DMS 273 (cell line): ENCODE results near the gene MAZ.
"Not testable (repeated sequence)": the region's sequence is repeated elsewhere in the genome, so short reads cannot be mapped to it uniquely, and the experiment has no call there.

Source experiments
- DNase-seq: peaks from one replicate; lab custom pipeline; 2025; ENCODE audit not compliant: unreplicated experiment; lab: John Stamatoyannopoulos, UW

The MAZ gene

DNA sequence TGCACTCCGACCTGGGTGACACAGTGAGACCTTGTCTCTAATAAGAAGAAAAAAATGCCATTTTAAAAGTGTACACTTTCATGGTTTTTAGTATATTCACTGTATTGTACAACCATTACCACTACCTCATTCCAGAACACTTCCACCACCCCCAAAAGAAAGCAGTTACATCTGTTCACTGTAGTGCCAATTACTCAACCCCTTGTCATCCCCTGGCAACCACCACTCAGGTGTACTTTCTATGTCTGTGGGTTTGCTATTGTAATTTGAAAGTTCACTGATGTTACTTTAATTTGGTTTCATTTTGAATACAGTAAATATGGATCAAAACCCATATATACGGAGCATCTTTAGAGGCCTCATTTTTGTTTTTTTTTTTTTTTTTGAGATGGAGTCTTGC is 22.2 kb upstream of the MAZ start:
- DNase-seq, result no peak

- DNase-seq, result no peak
Observed at GRCh38 chr16:29784901-29785500, 21.3 kb upstream of the MAZ start.

DNA sequence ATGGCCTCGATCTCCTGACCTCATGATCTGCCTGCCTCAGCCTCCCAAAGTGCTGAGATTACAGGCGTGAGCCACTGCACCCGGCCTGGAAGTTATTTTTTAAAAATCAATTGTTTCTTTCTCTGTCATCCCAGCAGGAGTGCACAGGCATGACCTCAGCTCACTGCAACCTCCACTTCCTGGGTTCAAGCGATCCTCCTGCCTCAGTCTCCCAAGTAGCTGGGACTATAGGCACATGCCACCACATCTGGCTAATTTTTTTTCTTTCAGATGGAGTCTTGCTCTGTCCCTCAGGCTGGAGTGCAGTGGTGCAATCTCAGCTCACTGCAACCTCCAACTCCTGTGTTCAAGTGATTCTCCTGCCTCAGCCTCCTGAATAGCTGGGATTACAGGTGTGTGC is 19.2 kb upstream of the MAZ start:
- DNase-seq, result not testable (repeated sequence)

GRCh38 chr16:29789775-29790182 is 16.6 kb upstream of the MAZ start:
- no peak for DNase-seq

GRCh38 chr16:29790183-29790948 is 16.0 kb upstream of the MAZ start, which contains the start of gene KIF22:
KIF22 (plus strand) TSS chr16:29790751; CDS start chr16:29790760, 9 bp downstream.
- peak; percentile 100 for DNase-seq

- peak; percentile 57 for DNase-seq
Observed at GRCh38 chr16:29790949-29791844, 15.1 kb upstream of the MAZ start.

- DNase-seq, result no peak
Observed at GRCh38 chr16:29791845-29792807, 14.2 kb upstream of the MAZ start.

DNA sequence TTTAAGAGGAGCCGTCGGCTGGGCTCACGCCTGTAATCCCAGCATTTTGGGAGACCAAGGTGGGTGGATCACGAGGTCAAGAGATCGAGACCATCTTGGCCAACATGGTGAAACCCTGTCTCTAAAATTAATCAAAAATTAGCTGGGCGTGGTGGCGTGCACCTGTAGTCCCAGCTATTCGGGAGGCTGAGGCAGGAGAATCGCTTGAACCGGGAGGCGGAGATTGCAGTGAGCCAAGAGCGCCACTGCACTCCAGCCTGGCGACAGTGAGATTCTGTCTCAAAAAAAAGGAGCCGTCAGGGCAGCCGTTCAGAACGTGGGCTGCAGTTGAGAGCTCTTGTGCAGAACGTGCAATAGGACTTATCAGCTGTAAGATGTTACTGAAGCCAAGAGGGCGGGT is 13.2 kb upstream of the MAZ start:
- DNase-seq, result not testable (repeated sequence)

GRCh38 chr16:29794231-29794710 is 12.1 kb upstream of the MAZ start:
- DNase-seq, result no peak

DNA sequence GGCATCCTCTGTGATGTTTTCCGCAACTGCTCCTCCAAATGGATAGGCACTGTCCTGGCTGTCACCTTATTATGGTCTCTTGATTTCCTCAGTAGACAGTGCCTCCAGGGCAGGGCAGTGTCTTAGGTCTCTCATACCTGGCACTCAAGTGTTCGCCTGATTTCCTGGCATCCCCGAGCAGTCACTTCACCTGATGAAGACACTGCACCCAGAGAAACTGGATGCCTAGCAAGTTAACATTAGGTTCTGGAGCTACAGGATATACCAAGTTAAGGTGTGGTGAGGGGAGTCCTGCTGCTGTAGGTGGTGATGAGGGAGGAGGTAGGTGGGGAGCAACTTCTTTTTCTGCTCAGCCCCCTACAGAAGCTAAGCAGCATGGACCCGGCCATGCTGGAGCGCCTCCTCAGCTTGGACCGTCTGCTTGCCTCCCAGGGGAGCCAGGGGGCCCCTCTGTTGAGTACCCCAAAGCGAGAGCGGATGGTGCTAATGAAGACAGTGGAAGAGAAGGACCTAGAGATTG is 3.9 kb upstream of the MAZ start:
- no peak for DNase-seq

DNA sequence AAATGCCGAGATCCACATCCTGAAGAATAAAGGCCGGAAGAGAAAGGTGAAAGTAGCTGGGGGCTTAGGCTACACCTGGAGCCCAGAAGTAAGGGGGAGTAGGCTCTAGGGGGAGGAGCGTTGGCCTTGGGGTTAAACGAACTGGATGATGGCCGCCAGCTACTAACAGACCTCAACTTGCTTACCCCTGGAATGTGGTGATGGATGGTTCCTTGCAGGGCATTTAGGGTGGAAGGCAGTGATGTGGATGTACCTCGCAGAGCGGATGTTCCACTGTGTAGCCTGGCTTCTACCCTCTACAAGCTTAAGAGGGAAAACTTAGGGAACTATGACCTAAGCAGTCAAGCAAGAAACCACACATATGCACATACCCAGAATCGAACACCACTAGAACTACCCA is 2.3 kb upstream of the MAZ start:
- DNase-seq, result no peak

- peak; percentile 85 for DNase-seq
Observed at GRCh38 chr16:29804455-29805231, 1.7 kb upstream of the MAZ start.

DNA sequence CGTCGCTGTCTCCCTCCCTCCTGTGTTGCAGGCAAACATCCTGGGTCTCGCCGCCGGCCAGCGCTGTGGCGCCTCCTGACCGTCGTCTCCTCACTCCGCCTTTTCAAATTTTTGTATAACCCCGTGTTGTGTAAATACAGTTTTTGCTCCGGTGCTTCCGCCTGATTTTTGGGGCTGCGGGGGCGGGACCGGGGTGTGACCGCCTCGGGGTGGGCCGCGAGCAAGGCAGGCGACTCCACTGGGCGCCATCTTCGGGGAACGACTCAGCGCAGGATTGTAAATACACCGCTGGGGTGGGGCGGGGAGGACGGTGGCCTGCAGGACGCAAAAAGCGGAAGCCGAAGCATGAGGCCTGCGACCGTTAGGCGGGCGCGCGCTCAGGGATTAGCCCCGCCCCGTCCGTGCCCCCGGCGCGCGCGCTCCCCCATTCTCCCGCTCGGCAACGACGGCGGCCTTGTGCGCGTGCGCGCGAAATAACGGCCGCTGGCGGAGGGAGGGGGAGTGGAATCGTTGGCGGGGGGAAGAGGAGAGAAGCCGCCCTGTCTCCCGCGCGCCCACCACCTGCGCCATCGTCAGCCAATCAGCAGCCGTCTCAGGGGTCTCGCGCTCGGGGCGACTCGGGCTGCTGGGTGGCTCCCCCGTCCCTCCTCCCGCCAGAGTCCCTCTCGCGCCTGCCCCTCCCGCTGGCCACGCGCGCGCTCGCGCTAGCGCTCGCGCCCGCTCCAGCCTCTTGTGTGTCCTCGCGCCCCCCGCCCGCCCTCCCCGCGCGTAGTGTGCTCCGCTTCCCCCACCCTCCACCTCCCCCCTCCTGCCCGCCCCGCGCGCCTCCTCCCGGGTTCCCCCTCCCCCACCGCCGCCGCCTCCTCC is 864 bp upstream of the MAZ start:
- peak; percentile 99 for DNase-seq

DNA sequence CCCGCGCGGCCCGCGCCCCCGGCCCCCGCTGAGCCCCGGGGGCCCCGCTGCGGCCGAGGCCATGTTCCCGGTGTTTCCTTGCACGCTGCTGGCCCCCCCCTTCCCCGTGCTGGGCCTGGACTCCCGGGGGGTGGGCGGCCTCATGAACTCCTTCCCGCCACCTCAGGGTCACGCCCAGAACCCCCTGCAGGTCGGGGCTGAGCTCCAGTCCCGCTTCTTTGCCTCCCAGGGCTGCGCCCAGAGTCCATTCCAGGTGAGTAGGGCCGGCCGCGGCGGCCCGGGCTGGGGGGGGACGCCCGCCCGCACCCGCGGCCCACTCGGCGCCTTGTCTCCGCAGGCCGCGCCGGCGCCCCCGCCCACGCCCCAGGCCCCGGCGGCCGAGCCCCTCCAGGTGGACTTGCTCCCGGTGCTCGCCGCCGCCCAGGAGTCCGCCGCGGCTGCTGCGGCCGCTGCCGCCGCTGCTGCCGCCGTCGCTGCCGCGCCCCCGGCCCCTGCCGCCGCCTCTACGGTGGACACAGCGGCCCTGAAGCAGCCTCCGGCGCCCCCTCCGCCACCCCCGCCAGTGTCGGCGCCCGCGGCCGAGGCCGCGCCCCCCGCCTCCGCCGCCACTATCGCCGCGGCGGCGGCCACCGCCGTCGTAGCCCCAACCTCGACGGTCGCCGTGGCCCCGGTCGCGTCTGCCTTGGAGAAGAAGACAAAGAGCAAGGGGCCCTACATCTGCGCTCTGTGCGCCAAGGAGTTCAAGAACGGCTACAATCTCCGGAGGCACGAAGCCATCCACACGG is 504 bp downstream of the MAZ start:
- peak; percentile 92 for DNase-seq

DNA sequence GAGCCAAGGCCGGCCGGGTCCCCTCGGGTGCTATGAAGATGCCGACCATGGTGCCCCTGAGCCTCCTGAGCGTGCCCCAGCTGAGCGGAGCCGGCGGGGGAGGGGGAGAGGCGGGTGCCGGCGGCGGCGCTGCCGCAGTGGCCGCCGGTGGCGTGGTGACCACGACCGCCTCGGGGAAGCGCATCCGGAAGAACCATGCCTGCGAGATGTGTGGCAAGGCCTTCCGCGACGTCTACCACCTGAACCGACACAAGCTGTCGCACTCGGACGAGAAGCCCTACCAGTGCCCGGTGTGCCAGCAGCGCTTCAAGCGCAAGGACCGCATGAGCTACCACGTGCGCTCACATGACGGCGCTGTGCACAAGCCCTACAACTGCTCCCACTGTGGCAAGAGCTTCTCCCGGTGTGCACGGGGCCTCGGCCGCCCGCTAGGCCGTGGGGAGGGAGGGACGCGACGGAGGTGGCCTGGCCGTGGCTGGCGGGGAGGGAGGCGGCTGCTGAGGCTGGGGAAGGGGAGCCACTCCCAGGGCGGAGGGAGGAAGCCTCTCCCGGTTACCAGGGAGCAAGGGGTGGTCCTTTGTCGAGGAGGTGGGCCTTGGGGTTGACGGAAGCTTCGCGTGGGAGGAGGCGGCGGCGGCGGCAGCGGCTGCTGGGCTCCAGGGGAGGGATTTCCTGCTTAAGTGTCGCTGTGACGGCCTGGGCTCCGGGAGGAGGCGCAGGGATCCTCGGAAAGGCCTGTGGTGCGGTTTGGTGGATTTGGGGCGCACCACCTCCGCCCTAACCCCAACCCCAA is 1.3 kb downstream of the MAZ start:
- peak; percentile 96 for DNase-seq

GRCh38 chr16:29808219-29808900 is 2.0 kb downstream of the MAZ start:
- peak; percentile 54 for DNase-seq
